ENCODE data around the gene KCNV2.
"Not testable (repeated sequence)": the region's sequence is repeated elsewhere in the genome, so short reads cannot be mapped to it uniquely, and the experiment has no call there.

Gene KCNV2

DNA sequence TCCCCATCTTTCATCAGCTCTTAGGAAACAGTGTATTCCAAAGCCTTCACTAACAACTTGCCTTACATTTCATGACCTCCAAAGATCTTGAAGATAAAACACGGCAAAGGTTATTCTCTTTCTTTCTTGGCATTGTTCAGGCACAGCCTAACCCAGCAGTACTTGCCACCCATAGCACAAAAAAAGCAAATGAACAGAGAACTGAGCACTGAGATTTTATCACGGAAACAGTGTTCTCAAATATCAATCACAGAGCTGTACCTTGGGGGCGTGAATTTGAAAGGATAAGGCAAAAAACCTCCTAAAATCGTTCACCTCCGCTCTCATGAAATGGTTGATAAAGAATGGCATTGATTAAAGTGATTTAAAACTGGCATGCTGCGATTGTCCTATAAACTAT is 16.9 kb upstream of the KCNV2 start:
- Mint-ChIP-seq H3K4me3 (no peak overlapping the region), H3K36me3 (no peaks in the 10 kb centered on the region), H3K4me1 (peaks cover 5% of the 10 kb centered on the region), H3K9me3 (no peaks in the 10 kb centered on the region), H3K27me3 (no peaks in the 10 kb centered on the region), H3K27ac (no peak overlapping the region)
- no peak for DNase-seq (ENCODE audit: low spot score in 2 of 2)
- no peak for ATAC-seq (ENCODE audit: low read depth)

DNA sequence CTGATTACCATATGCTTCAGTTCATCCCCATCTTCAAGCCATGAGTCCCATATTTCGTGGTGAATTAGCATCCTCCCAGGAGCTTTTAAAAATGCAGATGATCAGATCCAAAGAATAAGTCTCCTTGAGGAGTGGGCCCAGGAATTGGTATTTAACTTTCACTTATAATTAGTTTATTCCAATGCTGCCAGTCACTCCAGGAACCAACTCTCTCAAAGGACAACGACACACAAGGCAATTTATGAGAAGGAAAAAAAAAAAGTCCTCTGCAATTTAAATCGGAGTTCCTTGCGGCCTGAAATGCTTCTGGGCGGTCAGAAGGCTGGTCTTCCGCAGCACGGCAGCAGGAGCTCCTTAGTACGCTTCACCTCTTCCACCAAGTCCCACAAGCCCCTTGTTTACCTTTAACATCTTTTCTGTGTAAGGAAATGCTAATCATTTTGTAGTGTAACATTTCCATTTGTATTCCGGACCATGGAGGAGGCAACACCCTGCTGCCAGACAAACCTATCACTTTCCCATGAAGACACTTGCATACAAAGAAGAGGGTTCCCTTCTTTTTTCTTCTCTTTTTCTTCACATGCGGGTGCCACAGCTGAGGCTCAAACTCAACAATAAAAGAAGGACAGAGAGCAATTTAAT is 16.3 kb upstream of the KCNV2 start:
- Mint-ChIP-seq H3K4me3 (no peak overlapping the region), H3K9me3 (no peaks in the 10 kb centered on the region), H3K27ac (no peak overlapping the region), H3K27me3 (no peaks in the 10 kb centered on the region), H3K4me1 (peaks cover 5% of the 10 kb centered on the region), H3K36me3 (no peaks in the 10 kb centered on the region)
- no peak for DNase-seq (ENCODE audit: low spot score in 2 of 2)
- ATAC-seq (ENCODE audit: low read depth) = no peak

DNA sequence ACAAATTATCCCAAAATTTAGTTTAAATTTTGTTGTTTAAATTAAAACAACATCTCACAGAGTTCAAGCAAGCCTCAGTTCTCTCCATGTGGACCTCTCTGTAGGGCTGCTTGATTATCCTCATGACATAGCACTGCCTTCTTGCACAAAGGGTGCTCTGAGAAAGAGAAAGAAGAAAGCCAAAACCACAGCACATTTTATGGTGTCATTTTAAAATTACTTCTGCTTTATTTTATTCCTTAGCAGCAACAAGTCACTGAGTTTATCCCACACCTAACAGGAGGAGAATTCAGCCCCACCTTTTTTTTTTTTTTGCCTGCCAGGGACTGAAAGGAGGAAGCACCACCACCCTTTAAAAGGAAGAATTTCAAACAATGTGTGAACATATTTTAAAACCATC is 12.8 kb upstream of the KCNV2 start:
- no peak for ATAC-seq (ENCODE audit: low read depth)

GRCh38 chr9:2707256-2707655 is 10.1 kb upstream of the KCNV2 start:
- H3K27ac Mint-ChIP-seq; DNase-seq (ENCODE audit: low spot score in 2 of 2); H3K36me3 Mint-ChIP-seq; ATAC-seq (ENCODE audit: low read depth); H3K4me1 Mint-ChIP-seq; H3K27me3 Mint-ChIP-seq; H3K4me3 Mint-ChIP-seq; H3K9me3 Mint-ChIP-seq: not testable (repeated sequence)

More for the DNA sequence above, 12.8 kb upstream of the KCNV2 start:
- Mint-ChIP-seq H3K27me3 (no peaks in the 10 kb centered on the region), H3K4me3 (no peak overlapping the region), H3K27ac (no peak overlapping the region), H3K9me3 (no peaks in the 10 kb centered on the region), H3K4me1 (no peaks in the 10 kb centered on the region), H3K36me3 (peaks cover 3% of the 10 kb centered on the region)
- DNase-seq (ENCODE audit: low spot score in 2 of 2) = no peak

- Mint-ChIP-seq H3K4me1 (peaks cover 3% of the 10 kb centered on the region), H3K27ac (no peak overlapping the region)
- no peak for ATAC-seq (ENCODE audit: low read depth)
Observed at GRCh38 chr9:2709645-2710101, 7.6 kb upstream of the KCNV2 start.

GRCh38 chr9:2711716-2712115 is 5.6 kb upstream of the KCNV2 start:
- DNase-seq (ENCODE audit: low spot score in 2 of 2) = no peak
- ATAC-seq (ENCODE audit: low read depth) = no peak
- Mint-ChIP-seq H3K4me3 (no peak overlapping the region), H3K27ac (no peak overlapping the region), H3K27me3 (no peaks in the 10 kb centered on the region), H3K9me3 (peaks cover 1% of the 10 kb centered on the region), H3K4me1 (peaks cover 3% of the 10 kb centered on the region), H3K36me3 (peaks cover 6% of the 10 kb centered on the region)

More at GRCh38 chr9:2709645-2710101, 7.6 kb upstream of the KCNV2 start:
- H3K9me3 Mint-ChIP-seq = peaks cover 1% of the 10 kb centered on the region
- no peak for DNase-seq (ENCODE audit: low spot score in 2 of 2)
- H3K36me3 Mint-ChIP-seq = peaks cover 6% of the 10 kb centered on the region
- no peaks in the 10 kb centered on the region for H3K27me3 Mint-ChIP-seq
- H3K4me3 Mint-ChIP-seq = no peak overlapping the region

DNA sequence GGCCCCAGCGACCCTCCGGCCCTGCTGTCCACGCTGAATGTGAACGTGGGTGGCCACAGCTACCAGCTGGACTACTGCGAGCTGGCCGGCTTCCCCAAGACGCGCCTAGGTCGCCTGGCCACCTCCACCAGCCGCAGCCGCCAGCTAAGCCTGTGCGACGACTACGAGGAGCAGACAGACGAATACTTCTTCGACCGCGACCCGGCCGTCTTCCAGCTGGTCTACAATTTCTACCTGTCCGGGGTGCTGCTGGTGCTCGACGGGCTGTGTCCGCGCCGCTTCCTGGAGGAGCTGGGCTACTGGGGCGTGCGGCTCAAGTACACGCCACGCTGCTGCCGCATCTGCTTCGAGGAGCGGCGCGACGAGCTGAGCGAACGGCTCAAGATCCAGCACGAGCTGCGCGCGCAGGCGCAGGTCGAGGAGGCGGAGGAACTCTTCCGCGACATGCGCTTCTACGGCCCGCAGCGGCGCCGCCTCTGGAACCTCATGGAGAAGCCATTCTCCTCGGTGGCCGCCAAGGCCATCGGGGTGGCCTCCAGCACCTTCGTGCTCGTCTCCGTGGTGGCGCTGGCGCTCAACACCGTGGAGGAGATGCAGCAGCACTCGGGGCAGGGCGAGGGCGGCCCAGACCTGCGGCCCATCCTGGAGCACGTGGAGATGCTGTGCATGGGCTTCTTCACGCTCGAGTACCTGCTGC is 839 bp downstream of the KCNV2 start:
- ATAC-seq (ENCODE audit: low read depth) (no peak), DNase-seq (ENCODE audit: low spot score in 2 of 2) (no peak)
- peaks cover 12% of the 10 kb centered on the region for H3K36me3 Mint-ChIP-seq
- no peak overlapping the region for H3K27ac Mint-ChIP-seq
- peaks cover 4% of the 10 kb centered on the region for H3K9me3 Mint-ChIP-seq
- H3K4me1 Mint-ChIP-seq = no peaks in the 10 kb centered on the region
- no peak overlapping the region for H3K4me3 Mint-ChIP-seq
- H3K27me3 Mint-ChIP-seq = no peaks in the 10 kb centered on the region

- Mint-ChIP-seq H3K27me3 (no peaks in the 10 kb centered on the region), H3K4me3 (no peak overlapping the region), H3K4me1 (no peaks in the 10 kb centered on the region), H3K36me3 (peaks cover 9% of the 10 kb centered on the region), H3K9me3 (peaks cover 3% of the 10 kb centered on the region), H3K27ac (no peak overlapping the region)
- ATAC-seq (ENCODE audit: low read depth) (no peak), DNase-seq (ENCODE audit: low spot score in 2 of 2) (no peak)
Observed at GRCh38 chr9:2718698-2719033, 1.4 kb downstream of the KCNV2 start.

- peaks cover 9% of the 10 kb centered on the region for H3K36me3 Mint-ChIP-seq
- H3K27me3 Mint-ChIP-seq = no peaks in the 10 kb centered on the region
- no peak overlapping the region for H3K4me3 Mint-ChIP-seq
- H3K9me3 Mint-ChIP-seq = peaks cover 3% of the 10 kb centered on the region
- DNase-seq (ENCODE audit: low spot score in 2 of 2) (no peak), ATAC-seq (ENCODE audit: low read depth) (no peak)
- H3K4me1 Mint-ChIP-seq = no peaks in the 10 kb centered on the region
- H3K27ac Mint-ChIP-seq = no peak overlapping the region
Observed at GRCh38 chr9:2720179-2720654, 2.9 kb downstream of the KCNV2 start.

- DNase-seq (ENCODE audit: low spot score in 2 of 2) (no peak), ATAC-seq (ENCODE audit: low read depth) (no peak)
- Mint-ChIP-seq H3K36me3 (peaks cover 6% of the 10 kb centered on the region), H3K9me3 (no peaks in the 10 kb centered on the region), H3K27me3 (no peaks in the 10 kb centered on the region), H3K4me3 (no peak overlapping the region), H3K4me1 (no peaks in the 10 kb centered on the region), H3K27ac (no peak overlapping the region)
Observed at GRCh38 chr9:2722715-2723114, 5.4 kb downstream of the KCNV2 start.

- no peak overlapping the region for H3K4me3 Mint-ChIP-seq
- no peak overlapping the region for H3K27ac Mint-ChIP-seq
- peaks cover 5% of the 10 kb centered on the region for H3K36me3 Mint-ChIP-seq
- no peaks in the 10 kb centered on the region for H3K9me3 Mint-ChIP-seq
- no peak for ATAC-seq (ENCODE audit: low read depth)
- H3K27me3 Mint-ChIP-seq = no peaks in the 10 kb centered on the region
- peaks cover 3% of the 10 kb centered on the region for H3K4me1 Mint-ChIP-seq
- DNase-seq (ENCODE audit: low spot score in 2 of 2) = no peak
Observed at GRCh38 chr9:2723376-2724065, 6.2 kb downstream of the KCNV2 start.

DNA sequence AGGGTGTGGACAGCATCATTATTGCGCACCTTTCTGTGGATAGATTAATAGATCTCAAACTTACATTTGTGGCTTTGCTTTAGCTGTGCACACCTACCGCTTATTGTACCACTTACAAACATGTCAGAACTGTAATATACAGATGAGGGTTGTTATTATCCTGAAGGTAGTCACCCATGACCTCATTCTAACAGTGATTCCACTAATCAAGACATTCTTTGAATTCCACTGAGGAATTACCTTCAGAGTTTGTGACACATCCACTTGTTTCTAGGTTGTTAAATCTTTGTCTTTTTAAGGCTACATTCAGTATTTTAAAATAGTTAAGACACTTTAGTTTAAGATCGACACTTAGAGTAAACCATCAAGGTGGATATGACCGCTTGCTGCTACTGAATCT is 7.8 kb downstream of the KCNV2 start:
- H3K9me3 Mint-ChIP-seq = no peaks in the 10 kb centered on the region
- no peaks in the 10 kb centered on the region for H3K36me3 Mint-ChIP-seq
- H3K27ac Mint-ChIP-seq = no peak overlapping the region
- no peak for ATAC-seq (ENCODE audit: low read depth)
- peaks cover 3% of the 10 kb centered on the region for H3K4me1 Mint-ChIP-seq
- H3K4me3 Mint-ChIP-seq = no peak overlapping the region
- no peaks in the 10 kb centered on the region for H3K27me3 Mint-ChIP-seq
- DNase-seq (ENCODE audit: low spot score in 2 of 2) = no peak

GRCh38 chr9:2725898-2726649 is 8.8 kb downstream of the KCNV2 start:
- H3K9me3 Mint-ChIP-seq = no peaks in the 10 kb centered on the region
- no peak overlapping the region for H3K4me3 Mint-ChIP-seq
- no peaks in the 10 kb centered on the region for H3K27me3 Mint-ChIP-seq
- no peak overlapping the region for H3K27ac Mint-ChIP-seq
- H3K36me3 Mint-ChIP-seq = no peaks in the 10 kb centered on the region
- ATAC-seq (ENCODE audit: low read depth) (no peak), DNase-seq (ENCODE audit: low spot score in 2 of 2) (no peak)
- peaks cover 3% of the 10 kb centered on the region for H3K4me1 Mint-ChIP-seq
